GM20431 (cell line): Measurements from ENCODE around the gene IQUB.
"Not testable (repeated sequence)": the region's sequence is repeated elsewhere in the genome, so short reads cannot be mapped to it uniquely, and the experiment has no call there.

Experiments
- in situ Hi-C: fragments of 300-500 bp; cut with MseI, MboI; formaldehyde crosslinking; loops from one replicate; pipeline ENCODE4 v1.15.0; 2020; ENCODE audit warnings: low sequenced_read_pairs; ENCODE audit not compliant: unreplicated experiment

Gene IQUB

GRCh38 chr7:123431075-123431614 is 103.2 kb downstream of the IQUB start:
- in situ Hi-C loops = no loop called here

DNA sequence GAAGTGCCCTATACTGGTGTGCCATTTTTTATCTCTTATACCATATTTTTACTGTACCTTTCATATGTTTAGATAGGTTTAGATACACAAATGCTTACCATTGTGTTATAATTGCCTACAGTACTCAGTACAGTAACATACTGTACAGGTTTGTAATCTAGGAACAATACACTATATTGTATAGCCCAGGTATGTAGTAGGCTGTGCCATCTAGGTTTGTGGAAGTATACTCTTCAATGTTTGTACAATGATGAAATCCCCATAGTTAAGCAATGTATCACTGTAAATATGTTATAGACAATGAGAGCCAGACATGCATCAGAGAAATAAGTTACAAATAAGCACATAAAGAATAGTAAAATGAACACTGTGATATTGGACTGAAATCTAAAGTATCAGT is 109.1 kb downstream of the IQUB start:
- in situ Hi-C loops = no loop called here

DNA sequence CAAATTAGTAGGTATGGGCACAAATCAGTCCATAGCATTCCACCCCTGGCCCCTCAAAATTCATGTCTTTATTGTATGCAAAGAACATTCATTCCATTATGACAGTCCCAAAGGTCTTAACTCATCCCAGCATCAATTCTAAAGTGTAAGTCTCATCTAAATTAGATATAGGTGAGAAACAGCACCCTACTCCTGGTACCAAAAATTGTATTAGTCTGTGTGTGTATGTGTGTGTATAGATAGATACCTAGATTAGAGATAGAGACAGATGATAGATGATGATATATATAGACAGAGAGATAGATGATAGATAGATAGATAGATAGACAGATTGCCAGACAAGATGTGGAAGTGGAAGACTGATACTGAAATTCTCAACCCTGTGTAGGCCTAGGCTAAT is 109.9 kb downstream of the IQUB start:
- in situ Hi-C loops = no loop called here

DNA sequence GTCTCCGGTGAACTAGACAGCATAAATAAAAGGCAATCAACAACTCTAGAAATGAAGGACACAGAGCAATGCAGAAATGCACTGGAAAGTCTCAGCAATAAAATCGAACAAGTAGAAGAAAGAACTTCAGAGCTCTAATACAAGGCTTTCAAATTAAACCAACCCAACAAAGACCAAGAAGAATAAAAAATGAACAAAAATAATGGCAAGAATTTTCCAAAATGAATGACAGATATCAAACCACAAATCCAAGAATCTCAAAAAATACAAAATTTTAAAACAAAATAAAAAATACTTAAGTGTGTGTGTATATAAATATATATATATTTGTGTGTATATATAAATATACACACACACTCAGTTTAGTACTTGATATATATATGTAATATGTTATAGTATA is 110.8 kb downstream of the IQUB start:
- in situ Hi-C loops = no loop called here

DNA sequence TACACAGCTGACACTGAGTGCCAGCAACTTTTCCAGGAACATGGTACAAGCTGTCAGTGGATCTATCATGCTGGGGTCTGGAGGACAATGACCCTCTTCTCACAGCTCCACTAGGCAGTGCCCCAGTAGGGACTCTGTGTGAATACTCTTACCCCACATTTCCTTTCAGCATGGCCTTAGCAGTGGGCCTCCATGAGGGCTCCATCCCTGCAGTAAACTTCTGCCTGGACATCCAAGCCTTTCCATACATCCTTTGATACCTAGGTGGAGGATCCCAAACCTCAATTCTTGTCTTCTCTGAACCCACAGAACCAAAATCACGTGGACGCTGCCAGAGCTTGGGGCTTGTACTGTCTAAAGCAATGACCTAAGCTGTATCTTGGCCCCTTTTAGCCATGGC is 116.8 kb downstream of the IQUB start:
- in situ Hi-C loops = no loop called here

DNA sequence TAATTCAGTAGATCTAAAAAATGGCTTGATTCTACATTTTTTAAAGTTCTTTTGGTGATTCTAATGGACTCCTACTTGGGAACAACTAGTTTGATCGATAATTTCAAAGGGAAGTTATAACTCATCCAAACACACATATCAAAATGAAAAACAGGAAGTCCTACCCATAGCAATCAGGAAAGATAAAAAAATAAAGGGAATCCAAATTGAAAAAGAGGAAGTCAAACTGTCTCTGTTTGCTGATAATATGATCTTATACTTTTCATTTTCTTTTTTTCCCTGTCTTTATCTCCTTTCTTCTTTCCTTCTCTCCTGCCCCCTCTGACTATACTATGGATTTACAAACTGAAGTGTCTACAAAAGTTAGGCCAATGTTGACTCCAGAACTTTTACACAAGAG is 118.8 kb downstream of the IQUB start:
- in situ Hi-C loops = no loop called here

- in situ Hi-C loops = no loop called here
These were observed 124.0 kb downstream of the IQUB start for GRCh38 chr7:123410273-123410904.

DNA sequence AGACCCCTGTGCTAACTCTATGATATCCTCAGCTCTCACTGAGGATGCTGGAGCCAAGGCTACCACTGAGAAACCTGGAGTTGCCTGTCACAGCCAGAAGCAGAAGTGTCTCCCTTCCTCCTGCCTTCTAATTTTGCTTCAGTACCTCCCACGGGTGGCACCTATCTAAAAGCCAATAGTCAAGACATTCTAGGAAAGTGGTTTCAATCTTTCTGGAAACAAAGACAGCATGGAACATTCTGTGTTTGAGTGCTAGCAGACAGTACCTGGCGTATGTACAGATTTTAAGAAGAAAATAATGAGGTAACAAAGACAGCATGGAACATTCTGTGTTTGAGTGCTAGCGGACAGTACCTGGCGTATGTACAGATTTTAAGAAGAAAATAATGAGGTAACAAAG is 126.4 kb downstream of the IQUB start:
- in situ Hi-C loops = not testable (repeated sequence)
